AG10803 (cell line): ENCODE measurements around the gene MEF2D.

Source experiments
- DNase-seq: peaks from one replicate; pipeline ENCODE4 v3.0.0; 2010; ENCODE audit warnings: low read depth
- H3K4me3 ChIP-seq: 2 replicates; pipeline ENCODE4 v1.5.1; 2011; ENCODE audit warnings: mild to moderate bottlenecking, low read length, control low read depth
- CTCF ChIP-seq: conservative IDR thresholded peaks from 2 replicates; pipeline ENCODE4 v1.5.1; 2011; ENCODE audit warnings: mild to moderate bottlenecking, low read length, control low read depth, inconsistent platforms

Gene MEF2D

GRCh38 chr1:156525856-156526489 lies 25.4 kb upstream of the MEF2D start:
- no peak for DNase-seq

GRCh38 chr1:156525071-156525501 lies 24.5 kb upstream of the MEF2D start:
- TF ChIP-seq CTCF: no peak
- DNase-seq: no peak
- no peak overlapping the region for H3K4me3 ChIP-seq

More at GRCh38 chr1:156525856-156526489, 25.4 kb upstream of the MEF2D start:
- no peak overlapping the region for H3K4me3 ChIP-seq
- TF ChIP-seq CTCF: no peak

- no peak overlapping the region for H3K4me3 ChIP-seq
- DNase-seq: no peak
- TF ChIP-seq CTCF: no peak
These were observed 23.9 kb upstream of the MEF2D start for GRCh38 chr1:156524481-156524869.

- DNase-seq: no peak
- TF ChIP-seq CTCF: no peak
- H3K4me3 ChIP-seq: no peak overlapping the region
These were observed 23.4 kb upstream of the MEF2D start for GRCh38 chr1:156523801-156524480.

DNA sequence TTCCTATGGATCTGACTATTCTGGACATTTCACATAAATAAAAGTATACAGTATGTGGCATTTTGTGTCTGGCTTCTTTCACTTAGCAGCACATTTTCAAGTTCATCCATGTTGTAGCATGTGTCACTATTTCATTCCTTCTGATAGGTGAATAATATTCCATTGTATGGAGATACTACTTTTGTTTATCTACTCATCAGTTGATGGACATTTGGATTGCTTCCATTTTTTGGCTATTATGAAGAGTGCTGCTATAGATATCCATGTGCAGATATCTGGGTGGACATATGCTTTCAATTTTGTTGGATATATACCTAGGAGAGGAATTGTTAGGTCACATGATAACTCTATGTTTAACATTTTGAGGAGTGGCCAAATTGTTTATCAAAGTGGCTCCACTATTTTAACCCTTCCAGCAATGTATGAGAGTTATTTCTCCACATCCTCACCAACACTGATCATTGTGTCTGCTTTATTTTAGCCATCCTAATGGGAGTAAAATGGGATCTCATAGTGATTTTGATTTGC lies 21.9 kb upstream of the MEF2D start:
- no peak overlapping the region for H3K4me3 ChIP-seq
- no peak for TF ChIP-seq CTCF
- no peak for DNase-seq

- TF ChIP-seq CTCF: no peak
- DNase-seq: no peak
- H3K4me3 ChIP-seq: no peak overlapping the region
These were observed 17.2 kb upstream of the MEF2D start for GRCh38 chr1:156517748-156518147.

- H3K4me3 ChIP-seq: no peak overlapping the region
- no peak for TF ChIP-seq CTCF
- no peak for DNase-seq
These were observed 16.2 kb upstream of the MEF2D start for GRCh38 chr1:156516821-156517220.
